Right renal pelvis (tissue), 4 donors: ENCODE data around the gene MYCN. TPM values are rescaled to one million over a fixed set of nuclear protein-coding genes. Genes with fewer than 3 reads are reported as not detected.
A peak's percentile ranks its signal among the peaks of the same experiment; 100 is the strongest.

ENCODE experiments used
- DNase-seq, 4 donors: peaks; one replicate each; pipeline ENCODE4 v3.0.0-alpha.2; 2013; ENCODE audit warnings: low read depth in 4 of 4, low spot score in 3 of 4, missing footprints in 1 of 4
- polyA plus RNA-seq, 4 donors: library from polyadenylated mRNA; unstranded; fragments of 120-200 nt; gene quantifications; one replicate each; pipeline ENCODE4 v1.2.1, GENCODE V29; 2013; ENCODE audit not compliant: insufficient read length in 4 of 4

The MYCN gene
- polyA plus RNA-seq, 4 donors, result 31.7 to 37.1 (median 36.3) TPM

GRCh38 chr2:15930589-15931318 is 9.6 kb upstream of the MYCN start:
- no peak for DNase-seq

GRCh38 chr2:15931319-15931890 is 8.9 kb upstream of the MYCN start:
- no peak for DNase-seq

- no peak for DNase-seq
These were observed 8.4 kb upstream of the MYCN start for GRCh38 chr2:15931950-15932349.

GRCh38 chr2:15932394-15933183 is 7.8 kb upstream of the MYCN start:
- no peak for DNase-seq

- DNase-seq, result no peak
These were observed 7.0 kb upstream of the MYCN start for GRCh38 chr2:15933184-15933845.

GRCh38 chr2:15934291-15934945 is 5.9 kb upstream of the MYCN start:
- no peak for DNase-seq

GRCh38 chr2:15935189-15935588 is 5.2 kb upstream of the MYCN start:
- no peak for DNase-seq

GRCh38 chr2:15935675-15936074 is 4.7 kb upstream of the MYCN start:
- no peak for DNase-seq

GRCh38 chr2:15936277-15937104 is 3.9 kb upstream of the MYCN start:
- DNase-seq, result no peak

- DNase-seq, result no peak
These were observed 3.1 kb upstream of the MYCN start for GRCh38 chr2:15937105-15937881.

GRCh38 chr2:15937882-15938802 is 2.2 kb upstream of the MYCN start:
- DNase-seq, result no peak

- no peak for DNase-seq
These were observed 1.4 kb upstream of the MYCN start for GRCh38 chr2:15938803-15939555.

GRCh38 chr2:15939556-15939853 is 845 bp upstream of the MYCN start:
- no peak for DNase-seq

- DNase-seq, result peak in 1 of 4 donors; percentile 37
These were observed 521 bp downstream of the MYCN start for GRCh38 chr2:15940661-15941480.

GRCh38 chr2:15941481-15941850 is 1.1 kb downstream of the MYCN start:
- DNase-seq, result peak in 2 of 4 donors; percentile 29 to 55

- peak in 1 of 4 donors; percentile 35 for DNase-seq
These were observed 1.7 kb downstream of the MYCN start for GRCh38 chr2:15941871-15942710.
